Tibial artery (tissue), 4 donors: ENCODE measurements around the gene LGR6.
A peak's percentile ranks its signal among the peaks of the same experiment; 100 is the strongest.
"Not testable (repeated sequence)": the region's sequence is repeated elsewhere in the genome, so short reads cannot be mapped to it uniquely, and the experiment has no call there.

Experiments
- DNase-seq, 2 donors: peaks; one replicate each; pipeline ENCODE4 v3.0.0-alpha.2; 2019
- H3K27ac ChIP-seq, 2 donors: fragments of 200-600 bp; sonication (generic) in 1 of 2; 1 replicate in 1 of 2; 2 replicates in 1 of 2; pipeline ENCODE4 v1.5.1; 2018 to 2019; ENCODE audit warnings: mild to moderate bottlenecking in 1 of 2
- H3K27me3 ChIP-seq, 2 donors: fragments of 200-600 bp; sonication (generic) in 1 of 2; one replicate each; pipeline versions ENCODE4 v1.5.1 to v1.6.0; 2016 to 2019
- H3K36me3 ChIP-seq, 3 donors: fragments of 200-600 bp; sonication (generic) in 2 of 3; one replicate each; pipeline ENCODE4 v1.5.1; 2016 to 2019; ENCODE audit warnings: mild to moderate bottlenecking in 2 of 3
- H3K4me1 ChIP-seq, 4 donors: fragments of 200-600 bp; sonication (generic) in 2 of 4; 1 replicate in 3 of 4; 2 replicates in 1 of 4; pipeline ENCODE4 v1.5.1; 2016 to 2019
- H3K4me3 ChIP-seq, 2 donors: fragments of 200-600 bp; sonication (generic) in 1 of 2; 1 replicate in 1 of 2; 2 replicates in 1 of 2; pipeline ENCODE4 v1.5.1; 2018 to 2019; ENCODE audit warnings: mild to moderate bottlenecking in 2 of 2
- H3K9me3 ChIP-seq, 3 donors: fragments of 200-600 bp; sonication (generic) in 1 of 3; one replicate each; pipeline ENCODE4 v1.5.1; 2016 to 2019
- intact Hi-C: fragments of 100-400 bp; cut with DNase I; formaldehyde crosslinking; loops from one replicate; pipeline ENCODE4 v1.15.0; 2023; ENCODE audit warnings: low total_unique reads
- TF ChIP-seq, protein P1 (sequence below), 2 experiments: fragments of 200-600 bp in 1 of 2; fragments of 450-650 bp in 1 of 2; IDR thresholded peaks; one replicate each; pipeline ENCODE4 v1.5.1; 2017 to 2019; ENCODE audit warnings: antibody characterized with exemption in 2 of 2, mild to moderate bottlenecking in 1 of 2, moderate library complexity in 1 of 2

The LGR6 gene

GRCh38 chr1:202235003-202235660 is 41.5 kb downstream of the LGR6 start:
- intact Hi-C loops: no loop called here
- Histone ChIP-seq H3K4me3 (no peak overlapping the region), H3K27ac (peak overlapping the region; percentile 61 to 85), H3K27me3 (no peaks in the 10 kb centered on the region), H3K9me3 (no peaks in the 10 kb centered on the region), H3K4me1 (peaks cover 0 to 38% (median 30%) of the 10 kb centered on the region in 4 donors), H3K36me3 (peaks cover 0 to 8% (median 0%) of the 10 kb centered on the region in 3 donors)
- TF ChIP-seq, protein P1, sequence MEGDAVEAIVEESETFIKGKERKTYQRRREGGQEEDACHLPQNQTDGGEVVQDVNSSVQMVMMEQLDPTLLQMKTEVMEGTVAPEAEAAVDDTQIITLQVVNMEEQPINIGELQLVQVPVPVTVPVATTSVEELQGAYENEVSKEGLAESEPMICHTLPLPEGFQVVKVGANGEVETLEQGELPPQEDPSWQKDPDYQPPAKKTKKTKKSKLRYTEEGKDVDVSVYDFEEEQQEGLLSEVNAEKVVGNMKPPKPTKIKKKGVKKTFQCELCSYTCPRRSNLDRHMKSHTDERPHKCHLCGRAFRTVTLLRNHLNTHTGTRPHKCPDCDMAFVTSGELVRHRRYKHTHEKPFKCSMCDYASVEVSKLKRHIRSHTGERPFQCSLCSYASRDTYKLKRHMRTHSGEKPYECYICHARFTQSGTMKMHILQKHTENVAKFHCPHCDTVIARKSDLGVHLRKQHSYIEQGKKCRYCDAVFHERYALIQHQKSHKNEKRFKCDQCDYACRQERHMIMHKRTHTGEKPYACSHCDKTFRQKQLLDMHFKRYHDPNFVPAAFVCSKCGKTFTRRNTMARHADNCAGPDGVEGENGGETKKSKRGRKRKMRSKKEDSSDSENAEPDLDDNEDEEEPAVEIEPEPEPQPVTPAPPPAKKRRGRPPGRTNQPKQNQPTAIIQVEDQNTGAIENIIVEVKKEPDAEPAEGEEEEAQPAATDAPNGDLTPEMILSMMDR (IDR thresholded peaks at IDR 0.05): no peak
- DNase-seq: peak; percentile 5 to 61

DNA sequence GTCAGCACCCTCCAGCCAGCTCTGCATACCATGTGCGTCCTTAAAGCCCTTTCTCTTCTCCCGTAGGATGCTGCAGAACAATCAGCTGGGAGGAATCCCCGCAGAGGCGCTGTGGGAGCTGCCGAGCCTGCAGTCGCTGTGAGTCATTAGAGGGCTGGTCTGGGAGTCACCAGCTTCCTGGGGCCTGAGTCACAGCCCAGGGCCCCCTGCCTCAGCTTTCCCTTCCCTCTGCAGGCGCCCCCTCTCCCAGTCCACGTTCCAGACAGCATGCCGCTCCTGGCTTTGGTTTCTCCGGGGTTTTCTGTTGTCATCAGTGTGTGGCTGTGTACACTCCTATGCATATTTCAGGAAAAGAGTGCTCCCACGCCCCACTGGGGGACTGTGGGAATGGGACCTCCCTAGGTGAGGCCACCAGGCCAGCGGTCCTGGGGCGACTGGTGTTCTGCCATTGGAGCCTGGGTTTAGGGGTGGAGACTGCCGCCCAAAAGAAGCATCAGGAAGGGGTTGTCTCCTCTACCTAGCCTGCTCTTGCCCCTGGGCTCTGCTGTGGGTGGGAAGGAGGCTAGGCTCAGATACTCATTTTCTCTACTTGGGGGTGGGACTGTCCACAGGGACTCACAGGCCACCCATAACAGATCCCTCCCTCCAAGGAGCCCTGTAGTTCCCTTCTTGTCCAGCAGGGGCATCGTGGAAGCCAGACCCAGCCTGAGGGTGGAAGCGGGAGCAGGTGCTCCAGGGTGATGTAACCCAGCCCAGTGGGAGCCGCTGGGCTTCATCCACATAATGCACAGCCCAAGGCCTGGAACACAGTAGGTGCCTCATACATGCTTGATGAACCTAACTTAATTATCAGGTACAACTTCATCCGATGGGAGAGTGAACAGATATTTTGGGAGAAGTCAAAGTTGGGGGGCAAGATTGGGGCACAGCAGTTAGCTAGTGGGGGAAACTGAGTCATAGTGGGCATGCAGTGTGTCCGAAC is 42.5 kb downstream of the LGR6 start:
- TF ChIP-seq, protein P1 (IDR thresholded peaks at IDR 0.05): peak; percentile 88 to 89
- H3K9me3 ChIP-seq: no peaks in the 10 kb centered on the region
- intact Hi-C loops: no loop called here
- no peaks in the 10 kb centered on the region for H3K27me3 ChIP-seq
- peak; percentile 68 to 91 for DNase-seq
- H3K27ac ChIP-seq: peak overlapping the region; percentile 61 to 85
- H3K36me3 ChIP-seq: peaks cover 0 to 2% (median 0%) of the 10 kb centered on the region in 3 donors
- no peak overlapping the region for H3K4me3 ChIP-seq
- peaks cover 0 to 49% (median 37%) of the 10 kb centered on the region in 4 donors for H3K4me1 ChIP-seq

GRCh38 chr1:202237052-202237451 is 43.5 kb downstream of the LGR6 start:
- Histone ChIP-seq H3K36me3 (no peaks in the 10 kb centered on the region), H3K4me1 (peaks cover 0 to 58% (median 45%) of the 10 kb centered on the region in 4 donors), H3K4me3 (no peak overlapping the region), H3K9me3 (no peaks in the 10 kb centered on the region), H3K27ac (peak overlapping the region; percentile 61 to 85), H3K27me3 (no peaks in the 10 kb centered on the region)
- TF ChIP-seq, protein P1 (IDR thresholded peaks at IDR 0.05): peak; percentile 52 to 53
- intact Hi-C loops: no loop called here
- peak; percentile 21 to 89 for DNase-seq

DNA sequence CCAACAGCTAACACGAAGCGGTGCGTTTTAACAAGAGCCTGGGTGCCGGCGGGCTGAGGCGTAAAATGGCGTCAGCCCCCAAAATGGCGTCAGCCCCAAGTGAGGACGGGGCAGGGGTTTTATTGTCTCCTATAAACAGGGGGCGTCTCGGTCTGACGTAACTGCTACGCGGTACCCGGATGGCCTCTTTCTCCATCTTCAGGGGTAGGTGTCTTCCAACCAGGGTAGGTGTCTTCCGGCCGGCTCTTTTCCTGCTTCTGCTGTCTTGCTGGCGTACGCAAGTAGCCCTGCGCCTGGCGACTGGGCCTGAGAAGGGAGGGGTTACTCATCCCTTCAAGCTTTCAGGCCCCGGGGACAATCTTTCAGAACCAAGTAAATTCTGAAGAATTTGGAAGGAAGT is 45.3 kb downstream of the LGR6 start:
- H3K27ac ChIP-seq: peak overlapping the region in 1 of 2 donors; percentile 76
- intact Hi-C loops: no loop called here
- H3K27me3 ChIP-seq: no peaks in the 10 kb centered on the region
- H3K4me1 ChIP-seq: peaks cover 0 to 65% (median 48%) of the 10 kb centered on the region in 4 donors
- no peaks in the 10 kb centered on the region for H3K36me3 ChIP-seq
- DNase-seq: peak in 1 of 2 donors; percentile 13
- no peaks in the 10 kb centered on the region for H3K9me3 ChIP-seq
- no peak overlapping the region for H3K4me3 ChIP-seq
- TF ChIP-seq, protein P1 (IDR thresholded peaks at IDR 0.05): no peak

GRCh38 chr1:202240226-202240625 is 46.6 kb downstream of the LGR6 start:
- Histone ChIP-seq H3K27ac (peak overlapping the region; percentile 75 to 76), H3K4me1 (peaks cover 0 to 64% (median 52%) of the 10 kb centered on the region in 4 donors)
- H3K27me3 ChIP-seq, H3K9me3 ChIP-seq, intact Hi-C loops, DNase-seq, H3K36me3 ChIP-seq, H3K4me3 ChIP-seq: not testable (repeated sequence)
